Measurements from ENCODE around the gene PFDN1. TPM values are rescaled to one million over a fixed set of nuclear protein-coding genes. Genes with fewer than 3 reads are reported as not detected.
A peak's percentile ranks its signal among the peaks of the same experiment; 100 is the strongest.

PFDN1 gene
- total and polyA plus RNA-seq, 9 of the 15 experiments (the other 6 are each of a cell fraction or from before 2014, with no cell fraction given): 45.5 to 215 (median 78.0) TPM

GRCh38 chr5:140346348-140347221 lies 43.7 kb upstream of the PFDN1 start, which contains the start of gene HBEGF (continued):
- TF ChIP-seq TAF15 (IDR thresholded peaks at IDR 0.05; ENCODE audit: low read depth, low read length) (no peak), MYC (IDR thresholded peaks at IDR 0.05; ENCODE audit: low read depth, low read length) (peak; percentile 46; the same call in 1 of the 2 replicates), MYC (CRISPR knock-in tag; IDR thresholded peaks at IDR 0.05; ENCODE audit: borderline replicate concordance, low read depth) (no peak), ZNF77 (CRISPR knock-in tag; IDR thresholded peaks at IDR 0.05) (no peak), CBFB (CRISPR knock-in tag; IDR thresholded peaks at IDR 0.05) (no peak), NFE2L1 (tag; IDR thresholded peaks at IDR 0.05; ENCODE audit: borderline replicate concordance, low read depth) (no peak), ZBTB43 (CRISPR knock-in tag; IDR thresholded peaks at IDR 0.05) (no peak), HCFC1 (IDR thresholded peaks at IDR 0.05; ENCODE audit: low read depth, low read length) (no peak), ZNF253 (CRISPR knock-in tag; conservative IDR thresholded peaks at IDR 0.05) (no peak), ZNF133 (CRISPR knock-in tag; IDR thresholded peaks at IDR 0.05) (no peak), ZNF354B (CRISPR knock-in tag; IDR thresholded peaks at IDR 0.05) (no peak), ZNF41 (CRISPR knock-in tag; conservative IDR thresholded peaks at IDR 0.05) (no peak), GTF3C2 (IDR thresholded peaks at IDR 0.05; ENCODE audit: borderline replicate concordance, extremely low read depth, insufficient read length) (no peak), MTA1 (IDR thresholded peaks at IDR 0.05; ENCODE audit: borderline replicate concordance) (no peak), ADNP (tag; IDR thresholded peaks at IDR 0.05) (no peak), FOXA3 (CRISPR knock-in tag; conservative IDR thresholded peaks at IDR 0.05 in 1 of 2, IDR thresholded peaks at IDR 0.05 in 1 of 2) (no peak), ZC3H8 (IDR thresholded peaks at IDR 0.05) (no peak), CREB3L1 (IDR thresholded peaks at IDR 0.05; ENCODE audit: borderline replicate concordance, low read depth) (no peak), KLF1 (tag; IDR thresholded peaks at IDR 0.05) (no peak), MLLT1 (IDR thresholded peaks at IDR 0.05) (no peak)

Data from K562 (cell line).